Measurements from ENCODE around the gene METRN.

DNA sequence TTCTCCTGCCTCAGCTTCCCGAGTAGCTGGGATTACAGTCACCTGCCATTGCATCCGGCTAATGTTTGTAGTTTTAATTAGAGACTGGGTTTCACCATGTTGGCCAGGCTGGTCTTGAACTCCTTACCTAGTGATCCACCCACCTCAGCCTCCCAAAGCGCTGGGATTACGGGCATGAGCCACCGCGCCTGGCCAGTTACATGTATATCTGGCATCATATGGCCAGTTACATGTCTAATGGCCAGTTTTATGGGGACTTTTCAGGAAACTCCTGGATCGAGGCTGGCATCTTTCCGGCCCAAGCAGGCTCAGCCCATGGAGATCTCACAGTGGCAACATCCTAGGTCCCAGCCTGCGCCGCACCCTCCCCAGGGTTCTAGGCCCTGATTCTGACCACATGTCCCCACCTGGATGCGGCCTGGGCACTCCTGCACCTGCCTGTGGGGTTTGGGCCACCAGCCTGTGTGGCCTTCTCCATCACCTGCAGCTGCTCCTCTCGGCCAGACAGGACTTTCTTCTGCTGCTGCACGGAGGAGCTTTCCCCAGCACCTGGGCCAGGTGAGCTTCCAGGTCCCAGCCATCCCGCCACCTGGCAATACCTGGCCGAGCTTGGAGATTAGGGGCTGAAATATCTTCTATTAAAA lies 27.2 kb downstream of the METRN start:
- no peak for TF ChIP-seq POLR2A (IDR thresholded peaks at IDR 0.05)
- TF ChIP-seq, protein P1, sequence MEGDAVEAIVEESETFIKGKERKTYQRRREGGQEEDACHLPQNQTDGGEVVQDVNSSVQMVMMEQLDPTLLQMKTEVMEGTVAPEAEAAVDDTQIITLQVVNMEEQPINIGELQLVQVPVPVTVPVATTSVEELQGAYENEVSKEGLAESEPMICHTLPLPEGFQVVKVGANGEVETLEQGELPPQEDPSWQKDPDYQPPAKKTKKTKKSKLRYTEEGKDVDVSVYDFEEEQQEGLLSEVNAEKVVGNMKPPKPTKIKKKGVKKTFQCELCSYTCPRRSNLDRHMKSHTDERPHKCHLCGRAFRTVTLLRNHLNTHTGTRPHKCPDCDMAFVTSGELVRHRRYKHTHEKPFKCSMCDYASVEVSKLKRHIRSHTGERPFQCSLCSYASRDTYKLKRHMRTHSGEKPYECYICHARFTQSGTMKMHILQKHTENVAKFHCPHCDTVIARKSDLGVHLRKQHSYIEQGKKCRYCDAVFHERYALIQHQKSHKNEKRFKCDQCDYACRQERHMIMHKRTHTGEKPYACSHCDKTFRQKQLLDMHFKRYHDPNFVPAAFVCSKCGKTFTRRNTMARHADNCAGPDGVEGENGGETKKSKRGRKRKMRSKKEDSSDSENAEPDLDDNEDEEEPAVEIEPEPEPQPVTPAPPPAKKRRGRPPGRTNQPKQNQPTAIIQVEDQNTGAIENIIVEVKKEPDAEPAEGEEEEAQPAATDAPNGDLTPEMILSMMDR (IDR thresholded peaks at IDR 0.05) = no peak
